PFSK-1 (cell line): ENCODE measurements around the gene ACP6.

Source experiments
- POLR2AphosphoS5 ChIP-seq: IDR thresholded peaks from 2 replicates; pipeline ENCODE4 v1.6.1; 2012; ENCODE audit warnings: low read depth, mild to moderate bottlenecking, control low read depth, low read length, moderate library complexity
- TAF1 ChIP-seq: IDR thresholded peaks from 2 replicates; pipeline ENCODE4 v1.6.1; 2012; ENCODE audit warnings: low read length, control low read depth, borderline replicate concordance; ENCODE audit not compliant: insufficient read depth

GRCh38 chr1:147628441-147628840 is 41.9 kb downstream of the ACP6 start:
- TF ChIP-seq POLR2AphosphoS5 = no peak
- no peak for TF ChIP-seq TAF1
